HepG2 (cell line): ENCODE measurements around the gene SRF. TPM values are rescaled to one million over a fixed set of nuclear protein-coding genes. Genes with fewer than 3 reads are reported as not detected.

ENCODE experiments used
- BCL3 ChIP-seq: sonication (generic); formaldehyde crosslinking; IDR thresholded peaks from 2 replicates; pipeline ENCODE4 v1.5.1; 2020; ENCODE audit warnings: mild to moderate bottlenecking, missing genetic modification reagents, moderate library complexity
- BORCS8-MEF2B ChIP-seq: sonication (generic); formaldehyde crosslinking; IDR thresholded peaks from 2 replicates; pipeline ENCODE4 v1.8.0; 2022; ENCODE audit warnings: mild to moderate bottlenecking, missing genetic modification reagents
- CBX5 ChIP-seq: sonication (generic); formaldehyde crosslinking; IDR thresholded peaks from 2 replicates; pipeline ENCODE4 v1.4.0; 2020; ENCODE audit warnings: missing genetic modification reagents, borderline replicate concordance
- FOXA1 ChIP-seq, 2 experiments: fragments of 450-650 bp in 1 of 2; sonication (generic) in 1 of 2; formaldehyde crosslinking in 1 of 2; IDR thresholded peaks; 2 replicates each; pipeline versions ENCODE4 v1.4.0 to v1.6.1; 2016 to 2020; ENCODE audit warnings: missing genetic modification reagents in 1 of 2
- GATA4 ChIP-seq: sonication (generic); IDR thresholded peaks from 2 replicates; pipeline ENCODE4 v1.6.1; 2016; ENCODE audit warnings: antibody characterized with exemption, low read depth, borderline replicate concordance
- HDAC6 ChIP-seq: fragments of 200-600 bp; sonication (generic); IDR thresholded peaks from 2 replicates; pipeline ENCODE4 v1.7.0; 2017; ENCODE audit warnings: mild to moderate bottlenecking, antibody characterized with exemption, low read length, low read depth
- HIC2 ChIP-seq: sonication (generic); formaldehyde crosslinking; IDR thresholded peaks from 2 replicates; pipeline ENCODE4 v1.9.0; 2022; ENCODE audit warnings: low read depth, missing genetic modification reagents
- MTA1 ChIP-seq: sonication (generic); formaldehyde crosslinking; IDR thresholded peaks from 2 replicates; pipeline ENCODE4 v1.4.0; 2020; ENCODE audit warnings: missing genetic modification reagents, mild to moderate bottlenecking, borderline replicate concordance
- PATZ1 ChIP-seq: sonication (generic); formaldehyde crosslinking; IDR thresholded peaks from 2 replicates; pipeline ENCODE4 v1.4.0; 2020; ENCODE audit warnings: missing genetic modification reagents
- PCBP2 ChIP-seq: fragments of 200-400 bp; formaldehyde crosslinking; optimal IDR thresholded peaks from 2 replicates; pipeline ENCODE3; 2018; ENCODE audit warnings: low read length, low read depth; ENCODE audit not compliant: poor library complexity, severe bottlenecking
- SMAD3 ChIP-seq: sonication (generic); formaldehyde crosslinking; IDR thresholded peaks from 2 replicates; pipeline ENCODE4 v1.4.0; 2020; ENCODE audit warnings: missing genetic modification reagents
- STAT5B ChIP-seq: sonication (generic); formaldehyde crosslinking; IDR thresholded peaks from 2 replicates; pipeline ENCODE4 v1.4.0; 2020; ENCODE audit warnings: missing genetic modification reagents
- U2AF1 ChIP-seq: fragments of 200-400 bp; formaldehyde crosslinking; optimal IDR thresholded peaks from 2 replicates; pipeline ENCODE3; 2017; ENCODE audit warnings: mild to moderate bottlenecking, low read depth, low read length
- ZNF121 ChIP-seq: sonication (generic); formaldehyde crosslinking; IDR thresholded peaks from 2 replicates; pipeline ENCODE4 v1.5.0; 2020; ENCODE audit warnings: mild to moderate bottlenecking, missing genetic modification reagents
- ZNF205 ChIP-seq: IDR thresholded peaks from 2 replicates; pipeline ENCODE4 v1.6.1; 2018; ENCODE audit warnings: missing biosample characterization, missing genetic modification reagents
- ZNF34 ChIP-seq: sonication (generic); formaldehyde crosslinking; IDR thresholded peaks from 2 replicates; pipeline ENCODE4 v1.4.0; 2020; ENCODE audit warnings: mild to moderate bottlenecking, missing genetic modification reagents, borderline replicate concordance
- ZNF430 ChIP-seq: sonication (generic); formaldehyde crosslinking; IDR thresholded peaks from 2 replicates; pipeline ENCODE4 v1.9.0; 2021; ENCODE audit warnings: mild to moderate bottlenecking, missing genetic modification reagents
- ZNF703 ChIP-seq: sonication (generic); formaldehyde crosslinking; IDR thresholded peaks from 2 replicates; pipeline ENCODE4 v1.5.1; 2020; ENCODE audit warnings: missing genetic modification reagents, mild to moderate bottlenecking, moderate library complexity, borderline replicate concordance
- ZNF768 ChIP-seq: sonication (generic); formaldehyde crosslinking; IDR thresholded peaks from 2 replicates; pipeline ENCODE4 v1.4.0; 2020; ENCODE audit warnings: missing genetic modification reagents
- ZNF772 ChIP-seq: sonication (generic); formaldehyde crosslinking; IDR thresholded peaks from 2 replicates; pipeline ENCODE4 v1.5.0; 2020; ENCODE audit warnings: mild to moderate bottlenecking, missing genetic modification reagents
- ZNF878 ChIP-seq: sonication (generic); formaldehyde crosslinking; IDR thresholded peaks from 2 replicates; pipeline ENCODE4 v1.8.1; 2023; ENCODE audit warnings: mild to moderate bottlenecking, missing genetic modification reagents, moderate library complexity
- ZSCAN20 ChIP-seq: sonication (generic); formaldehyde crosslinking; IDR thresholded peaks from 2 replicates; pipeline ENCODE4 v1.4.0; 2020; ENCODE audit warnings: missing genetic modification reagents, mild to moderate bottlenecking, borderline replicate concordance
- polyA plus RNA-seq, 8 experiments: library from polyadenylated mRNA; depleted of rRNA in 3 of 8; stranded (reverse) in 7 of 8; unstranded in 1 of 8; fragments of >200 nt; fragmentation: Illumina TruSeq in 4 of 8; extraction: Trizol in 4 of 8; gene quantifications; 2 replicates each; pipeline versions ENCODE4 v1.2.1 to v1.2.3, GENCODE V29; 2011 to 2016; ENCODE audit warnings: low read depth in 4 of 8, missing spikeins in 1 of 8, mixed read lengths in 1 of 8; ENCODE audit not compliant: insufficient read depth in 1 of 8
- total RNA-seq, 5 experiments: library from RNA; depleted of rRNA; stranded (reverse); fragments of >200 nt; fragmentation: Illumina TruSeq; extraction: Trizol; gene quantifications; 2 replicates each; pipeline ENCODE4 v1.2.3, GENCODE V29; 2016; ENCODE audit warnings: low read depth in 1 of 5

SRF gene
- total and polyA plus RNA-seq, 2 of the 13 experiments (the other 11 are each of a cell fraction or from before 2014, with no cell fraction given) = 25.5 to 44.1 TPM

- no peak for TF ChIP-seq U2AF1
- TF ChIP-seq HIC2 = peak; percentile 61; the same call in 1 of the 2 replicates
- no peak for TF ChIP-seq SMAD3 (CRISPR knock-in tag)
- TF ChIP-seq ZNF430 (CRISPR knock-in tag) = peak; percentile 54; the same call in 1 of the 2 replicates
- no peak for TF ChIP-seq PCBP2
- TF ChIP-seq ZNF768 (CRISPR knock-in tag) = peak; percentile 75; the same call in 1 of the 2 replicates
- TF ChIP-seq ZNF703 (CRISPR knock-in tag) = no peak
- TF ChIP-seq ZNF121 (CRISPR knock-in tag) = 0 out of 2 replicates have a peak, but pooled peaks have one; percentile 29
- no peak for TF ChIP-seq GATA4
- no peak for TF ChIP-seq BCL3 (CRISPR knock-in tag)
- no peak; the same call in 1 of the 2 replicates for TF ChIP-seq ZNF772 (CRISPR knock-in tag)
- TF ChIP-seq PATZ1 (CRISPR knock-in tag) = peak; percentile 85
- TF ChIP-seq ZNF205 (CRISPR knock-in tag) = peak; percentile 75; the same call in 1 of the 2 replicates
- no peak for TF ChIP-seq FOXA1 (IDR thresholded peaks at IDR 0.05)
- peak; percentile 23; the same call in 1 of the 2 replicates for TF ChIP-seq FOXA1 (CRISPR knock-in tag; IDR thresholded peaks at IDR 0.05)
- no peak for TF ChIP-seq ZNF34 (CRISPR knock-in tag)
- peak; percentile 77; the same call in 1 of the 2 replicates for TF ChIP-seq BORCS8-MEF2B (CRISPR knock-in tag)
- TF ChIP-seq ZSCAN20 = peak; percentile 79; the same call in 1 of the 2 replicates
- peak; percentile 84; the same call in 1 of the 2 replicates for TF ChIP-seq CBX5 (CRISPR knock-in tag)
- no peak for TF ChIP-seq HDAC6
- no peak for TF ChIP-seq ZNF878 (CRISPR knock-in tag)
- no peak for TF ChIP-seq MTA1 (CRISPR knock-in tag)
- no peak for TF ChIP-seq STAT5B (CRISPR knock-in tag)
These were observed 27.6 kb upstream of the SRF start (continued) for GRCh38 chr6:43143235-43144128.
